Suprapubic skin (tissue), 3 donors: Measurements from ENCODE around the gene SKOR2.

ENCODE experiments used
- CTCF ChIP-seq, 2 donors: fragments of 200-600 bp in 1 of 2; fragments of 450-650 bp in 1 of 2; sonication (generic) in 1 of 2; IDR thresholded peaks; one replicate each; pipeline ENCODE4 v1.5.1; 2016 to 2019; ENCODE audit warnings: antibody characterized with exemption in 2 of 2, mild to moderate bottlenecking in 1 of 2, moderate library complexity in 1 of 2
- POLR2AphosphoS5 ChIP-seq, 3 donors: sonication (generic); formaldehyde crosslinking; IDR thresholded peaks; one replicate each; pipeline ENCODE4 v1.6.1; 2017; ENCODE audit warnings: antibody characterized with exemption in 3 of 3

DNA sequence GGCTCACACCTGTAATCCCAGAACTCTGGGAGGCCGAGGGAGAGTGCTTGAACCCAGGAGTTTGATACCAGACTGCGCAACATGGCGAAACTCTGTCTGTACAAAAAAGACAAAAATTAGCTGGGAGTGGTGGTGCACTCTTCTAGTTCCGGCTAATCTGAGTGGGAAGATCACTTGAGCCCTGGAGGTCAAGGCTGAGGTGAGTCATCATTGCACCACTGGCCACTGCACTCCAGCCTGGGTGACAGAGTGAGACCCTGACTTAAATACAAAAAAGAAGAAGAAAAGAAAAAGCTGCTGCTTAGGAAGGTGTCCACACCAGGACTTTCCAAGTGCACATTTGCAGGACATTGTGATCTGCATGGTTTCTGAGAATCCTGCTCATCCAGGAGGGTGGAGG, 16.4 kb downstream of the SKOR2 start:
- TF ChIP-seq CTCF (IDR thresholded peaks at IDR 0.05) (no peak), POLR2AphosphoS5 (IDR thresholded peaks at IDR 0.05) (no peak)
